Liver (tissue), 3 donors: ENCODE measurements around the gene FOXK2.

Experiments
- GABPA ChIP-seq, 2 donors: IDR thresholded peaks in 1 of 2; conservative IDR thresholded peaks in 1 of 2; 2 replicates each; pipeline ENCODE4 v1.6.1; 2016; ENCODE audit warnings: antibody characterized with exemption in 2 of 2, mild to moderate bottlenecking in 1 of 2, moderate library complexity in 1 of 2
- JUND ChIP-seq, 2 donors: IDR thresholded peaks; 2 replicates each; pipeline ENCODE4 v1.6.1; 2016; ENCODE audit warnings: antibody characterized with exemption in 2 of 2
- RAD21 ChIP-seq, 2 donors: IDR thresholded peaks; 2 replicates each; pipeline ENCODE4 v1.6.1; 2016; ENCODE audit warnings: antibody characterized with exemption in 2 of 2, mild to moderate bottlenecking in 2 of 2
- YY1 ChIP-seq: IDR thresholded peaks from 2 replicates; pipeline ENCODE4 v1.6.1; 2016; ENCODE audit warnings: antibody characterized with exemption, mild to moderate bottlenecking
- TF ChIP-seq, protein P1 (sequence below): fragments of 150-350 bp; IDR thresholded peaks from 2 replicates; pipeline ENCODE4 v1.5.1; 2017; ENCODE audit warnings: improper control_type of control experiment, low read depth, low read length; ENCODE audit not compliant: missing input control
- TF ChIP-seq, protein P2 (sequence below): IDR thresholded peaks from 2 replicates; pipeline ENCODE4 v1.6.1; 2016; ENCODE audit warnings: antibody characterized with exemption
- TF ChIP-seq, protein P3 (sequence below): IDR thresholded peaks from 2 replicates; pipeline ENCODE4 v1.6.1; 2016; ENCODE audit warnings: antibody characterized with exemption
- TF ChIP-seq, protein P4 (sequence below): IDR thresholded peaks from 2 replicates; pipeline ENCODE4 v1.6.1; 2016; ENCODE audit warnings: antibody characterized with exemption, mild to moderate bottlenecking
- donor health status: healthy.
- donor health status: healthy.

DNA sequence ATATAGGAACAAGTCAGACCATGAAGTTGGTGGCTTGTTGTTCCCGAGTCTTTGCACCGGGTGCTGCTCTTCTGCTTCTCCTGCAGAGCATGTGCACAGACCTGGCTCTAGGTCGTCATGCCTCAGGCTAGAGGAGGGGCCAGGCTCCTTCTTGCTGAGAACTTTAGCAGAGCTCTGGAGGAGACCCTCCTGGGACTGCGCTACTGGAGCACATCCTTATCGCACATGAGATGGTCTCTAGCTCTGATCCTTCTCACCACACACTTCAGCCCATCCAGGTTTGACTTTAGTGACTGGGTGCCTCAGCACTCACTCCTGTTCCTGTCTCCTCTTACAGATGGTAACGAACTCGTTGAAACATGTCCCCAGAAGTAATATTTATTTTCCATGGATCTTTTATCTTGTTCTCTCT, 14.9 kb downstream of the FOXK2 start:
- TF ChIP-seq, protein P1, sequence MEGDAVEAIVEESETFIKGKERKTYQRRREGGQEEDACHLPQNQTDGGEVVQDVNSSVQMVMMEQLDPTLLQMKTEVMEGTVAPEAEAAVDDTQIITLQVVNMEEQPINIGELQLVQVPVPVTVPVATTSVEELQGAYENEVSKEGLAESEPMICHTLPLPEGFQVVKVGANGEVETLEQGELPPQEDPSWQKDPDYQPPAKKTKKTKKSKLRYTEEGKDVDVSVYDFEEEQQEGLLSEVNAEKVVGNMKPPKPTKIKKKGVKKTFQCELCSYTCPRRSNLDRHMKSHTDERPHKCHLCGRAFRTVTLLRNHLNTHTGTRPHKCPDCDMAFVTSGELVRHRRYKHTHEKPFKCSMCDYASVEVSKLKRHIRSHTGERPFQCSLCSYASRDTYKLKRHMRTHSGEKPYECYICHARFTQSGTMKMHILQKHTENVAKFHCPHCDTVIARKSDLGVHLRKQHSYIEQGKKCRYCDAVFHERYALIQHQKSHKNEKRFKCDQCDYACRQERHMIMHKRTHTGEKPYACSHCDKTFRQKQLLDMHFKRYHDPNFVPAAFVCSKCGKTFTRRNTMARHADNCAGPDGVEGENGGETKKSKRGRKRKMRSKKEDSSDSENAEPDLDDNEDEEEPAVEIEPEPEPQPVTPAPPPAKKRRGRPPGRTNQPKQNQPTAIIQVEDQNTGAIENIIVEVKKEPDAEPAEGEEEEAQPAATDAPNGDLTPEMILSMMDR: no peak
- TF ChIP-seq RAD21 (IDR thresholded peaks at IDR 0.05): no peak
- no peak for TF ChIP-seq YY1
- TF ChIP-seq, protein P2, sequence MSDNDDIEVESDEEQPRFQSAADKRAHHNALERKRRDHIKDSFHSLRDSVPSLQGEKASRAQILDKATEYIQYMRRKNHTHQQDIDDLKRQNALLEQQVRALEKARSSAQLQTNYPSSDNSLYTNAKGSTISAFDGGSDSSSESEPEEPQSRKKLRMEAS: no peak
- TF ChIP-seq, protein P3, sequence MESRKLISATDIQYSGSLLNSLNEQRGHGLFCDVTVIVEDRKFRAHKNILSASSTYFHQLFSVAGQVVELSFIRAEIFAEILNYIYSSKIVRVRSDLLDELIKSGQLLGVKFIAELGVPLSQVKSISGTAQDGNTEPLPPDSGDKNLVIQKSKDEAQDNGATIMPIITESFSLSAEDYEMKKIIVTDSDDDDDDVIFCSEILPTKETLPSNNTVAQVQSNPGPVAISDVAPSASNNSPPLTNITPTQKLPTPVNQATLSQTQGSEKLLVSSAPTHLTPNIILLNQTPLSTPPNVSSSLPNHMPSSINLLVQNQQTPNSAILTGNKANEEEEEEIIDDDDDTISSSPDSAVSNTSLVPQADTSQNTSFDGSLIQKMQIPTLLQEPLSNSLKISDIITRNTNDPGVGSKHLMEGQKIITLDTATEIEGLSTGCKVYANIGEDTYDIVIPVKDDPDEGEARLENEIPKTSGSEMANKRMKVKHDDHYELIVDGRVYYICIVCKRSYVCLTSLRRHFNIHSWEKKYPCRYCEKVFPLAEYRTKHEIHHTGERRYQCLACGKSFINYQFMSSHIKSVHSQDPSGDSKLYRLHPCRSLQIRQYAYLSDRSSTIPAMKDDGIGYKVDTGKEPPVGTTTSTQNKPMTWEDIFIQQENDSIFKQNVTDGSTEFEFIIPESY: no peak
- TF ChIP-seq, protein P4, sequence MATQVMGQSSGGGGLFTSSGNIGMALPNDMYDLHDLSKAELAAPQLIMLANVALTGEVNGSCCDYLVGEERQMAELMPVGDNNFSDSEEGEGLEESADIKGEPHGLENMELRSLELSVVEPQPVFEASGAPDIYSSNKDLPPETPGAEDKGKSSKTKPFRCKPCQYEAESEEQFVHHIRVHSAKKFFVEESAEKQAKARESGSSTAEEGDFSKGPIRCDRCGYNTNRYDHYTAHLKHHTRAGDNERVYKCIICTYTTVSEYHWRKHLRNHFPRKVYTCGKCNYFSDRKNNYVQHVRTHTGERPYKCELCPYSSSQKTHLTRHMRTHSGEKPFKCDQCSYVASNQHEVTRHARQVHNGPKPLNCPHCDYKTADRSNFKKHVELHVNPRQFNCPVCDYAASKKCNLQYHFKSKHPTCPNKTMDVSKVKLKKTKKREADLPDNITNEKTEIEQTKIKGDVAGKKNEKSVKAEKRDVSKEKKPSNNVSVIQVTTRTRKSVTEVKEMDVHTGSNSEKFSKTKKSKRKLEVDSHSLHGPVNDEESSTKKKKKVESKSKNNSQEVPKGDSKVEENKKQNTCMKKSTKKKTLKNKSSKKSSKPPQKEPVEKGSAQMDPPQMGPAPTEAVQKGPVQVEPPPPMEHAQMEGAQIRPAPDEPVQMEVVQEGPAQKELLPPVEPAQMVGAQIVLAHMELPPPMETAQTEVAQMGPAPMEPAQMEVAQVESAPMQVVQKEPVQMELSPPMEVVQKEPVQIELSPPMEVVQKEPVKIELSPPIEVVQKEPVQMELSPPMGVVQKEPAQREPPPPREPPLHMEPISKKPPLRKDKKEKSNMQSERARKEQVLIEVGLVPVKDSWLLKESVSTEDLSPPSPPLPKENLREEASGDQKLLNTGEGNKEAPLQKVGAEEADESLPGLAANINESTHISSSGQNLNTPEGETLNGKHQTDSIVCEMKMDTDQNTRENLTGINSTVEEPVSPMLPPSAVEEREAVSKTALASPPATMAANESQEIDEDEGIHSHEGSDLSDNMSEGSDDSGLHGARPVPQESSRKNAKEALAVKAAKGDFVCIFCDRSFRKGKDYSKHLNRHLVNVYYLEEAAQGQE: no peak
- no peak for TF ChIP-seq GABPA (IDR thresholded peaks at IDR 0.05 in 1 of 2, conservative IDR thresholded peaks at IDR 0.05 in 1 of 2)
- TF ChIP-seq JUND (IDR thresholded peaks at IDR 0.05): no peak
